D721Med (cell line): ENCODE measurements around the gene PRPH2.
"Not testable (repeated sequence)": the region's sequence is repeated elsewhere in the genome, so short reads cannot be mapped to it uniquely, and the experiment has no call there.

Experiments used
- DNase-seq: peaks from one replicate; pipeline ENCODE4 v3.0.0; 2011; ENCODE audit warnings: low spot score; ENCODE audit not compliant: insufficient read length
- FAIRE-seq: peaks from 2 replicates; lab custom pipeline; 2011; peaks lifted over from hg19 to GRCh38; lab: Jason Lieb, UNC
- CTCF ChIP-seq: IDR thresholded peaks from 2 replicates; pipeline ENCODE4 v1.5.1; 2012; ENCODE audit warnings: mild to moderate bottlenecking, control low read depth; ENCODE audit not compliant: insufficient read depth; ENCODE audit errors: missing control alignments

Gene PRPH2

GRCh38 chr6:42690151-42690702 lies 32.2 kb downstream of the PRPH2 start:
- DNase-seq: no peak
- no peak for TF ChIP-seq CTCF
- FAIRE-seq: no peak

GRCh38 chr6:42689371-42689770 lies 33.0 kb downstream of the PRPH2 start:
- no peak for FAIRE-seq
- no peak for TF ChIP-seq CTCF
- DNase-seq: no peak

DNA sequence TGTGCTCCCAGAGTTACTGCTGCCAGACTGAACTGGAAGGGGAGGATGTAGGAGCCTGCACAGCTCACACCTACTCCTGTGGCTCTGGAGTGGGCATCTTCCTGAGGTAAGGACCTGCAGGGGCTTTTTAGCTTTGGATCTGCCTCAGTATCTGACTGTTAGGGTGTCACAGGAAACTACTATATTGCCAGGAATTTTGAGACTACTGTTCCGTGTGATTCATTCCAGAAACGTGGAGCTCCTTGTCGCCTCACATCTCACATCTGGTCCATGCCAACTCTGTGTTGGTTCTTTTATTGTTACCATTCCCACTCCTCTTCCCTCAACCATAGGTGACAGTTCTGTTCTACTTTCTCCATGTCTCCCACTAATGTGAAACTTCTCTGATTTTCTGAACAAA lies 34.1 kb downstream of the PRPH2 start:
- TF ChIP-seq CTCF: no peak
- FAIRE-seq (no peak), DNase-seq (no peak)

DNA sequence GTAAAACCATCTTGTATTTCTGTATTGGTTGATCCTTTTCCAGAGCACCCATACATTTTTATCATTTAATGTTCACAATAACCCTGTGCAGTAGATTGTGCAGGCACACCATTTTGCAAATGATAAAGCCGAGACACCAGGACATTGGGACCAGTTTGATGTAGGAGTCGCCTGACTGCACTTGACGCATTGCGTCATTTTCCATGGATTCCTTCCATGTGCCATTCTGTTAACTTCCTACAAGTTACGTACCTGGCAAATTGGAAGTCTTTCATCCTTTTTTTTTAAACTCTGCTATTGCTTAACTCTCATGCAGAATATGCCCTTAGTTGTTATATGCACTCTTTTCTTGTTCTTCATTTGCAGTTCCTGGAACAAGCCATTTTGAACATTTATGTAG lies 43.0 kb downstream of the PRPH2 start:
- no peak for TF ChIP-seq CTCF
- FAIRE-seq (no peak), DNase-seq (no peak)

GRCh38 chr6:42674780-42675179 lies 47.6 kb downstream of the PRPH2 start:
- no peak for TF ChIP-seq CTCF
- FAIRE-seq (no peak), DNase-seq (no peak)

GRCh38 chr6:42674368-42674767 lies 48.0 kb downstream of the PRPH2 start:
- not testable (repeated sequence) for FAIRE-seq, DNase-seq

DNA sequence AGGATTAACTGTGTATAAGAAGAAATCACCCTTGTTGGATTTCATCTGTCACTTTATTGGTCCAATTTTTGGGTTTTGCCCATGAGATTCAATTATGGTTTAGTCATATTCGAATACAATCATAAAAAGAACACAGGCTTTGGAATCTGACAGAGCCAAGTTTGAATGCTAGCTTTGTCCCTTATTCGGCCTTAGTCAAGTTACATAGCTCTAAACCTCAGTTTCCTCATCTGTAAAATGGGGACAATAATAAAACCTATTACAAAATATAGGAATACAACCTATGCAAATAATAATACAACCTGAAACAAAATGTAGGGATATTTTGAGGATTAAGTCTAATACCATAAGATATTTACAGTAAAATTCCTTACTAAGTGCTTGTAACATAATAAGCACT lies 57.7 kb downstream of the PRPH2 start:
- DNase-seq: no peak
- TF ChIP-seq CTCF: no peak
- no peak for FAIRE-seq
